Loucy (cell line): Measurements from ENCODE around the gene MCCC2.

Experiments used
- H2AFZ ChIP-seq: fragments of 200-600 bp; sonication (generic); 2 replicates; pipeline ENCODE4 v1.6.0; 2016; ENCODE audit warnings: antibody characterized with exemption, mild to moderate bottlenecking, low read length, moderate library complexity
- H3F3A ChIP-seq: fragments of 200-600 bp; 2 replicates; pipeline ENCODE4 v1.6.0; 2016; ENCODE audit warnings: antibody characterized with exemption, low read depth, mild to moderate bottlenecking
- H3K27me3 ChIP-seq: fragments of 200-600 bp; sonication (generic); 2 replicates; pipeline ENCODE4 v1.6.1; 2014; ENCODE audit warnings: low read length, mild to moderate bottlenecking; ENCODE audit not compliant: insufficient read depth, poor library complexity, severe bottlenecking
- H3K36me3 ChIP-seq: fragments of 200-600 bp; sonication (generic); 2 replicates; pipeline ENCODE4 v1.6.1; 2016; ENCODE audit warnings: low read length; ENCODE audit not compliant: insufficient read depth
- H3K4me1 ChIP-seq: fragments of 200-600 bp; sonication (generic); 2 replicates; pipeline ENCODE4 v1.5.1; 2014; ENCODE audit warnings: low read length, mild to moderate bottlenecking; ENCODE audit not compliant: insufficient read depth, poor library complexity, severe bottlenecking
- H3K4me2 ChIP-seq: fragments of 200-600 bp; sonication (generic); 2 replicates; pipeline ENCODE4 v1.6.0; 2014; ENCODE audit warnings: antibody characterized with exemption, low read length, low read depth, mild to moderate bottlenecking; ENCODE audit not compliant: poor library complexity, severe bottlenecking
- H3K4me3 ChIP-seq: fragments of 200-600 bp; sonication (generic); 2 replicates; pipeline ENCODE4 v1.5.1; 2014; ENCODE audit warnings: low read length, mild to moderate bottlenecking, mixed read lengths; ENCODE audit not compliant: poor library complexity, severe bottlenecking
- H3K79me2 ChIP-seq: fragments of 200-600 bp; sonication (generic); 2 replicates; pipeline ENCODE4 v1.6.1; 2014; ENCODE audit warnings: low read length; ENCODE audit not compliant: insufficient read depth
- H3K9ac ChIP-seq: fragments of 200-600 bp; sonication (generic); 2 replicates; pipeline ENCODE4 v1.6.0; 2014; ENCODE audit warnings: mild to moderate bottlenecking, low read depth, low read length, moderate library complexity; ENCODE audit not compliant: poor library complexity, severe bottlenecking
- H3K9me2 ChIP-seq: fragments of 200-600 bp; sonication (generic); replicated peaks from 2 replicates; pipeline ENCODE4 v1.6.1; 2016; ENCODE audit warnings: low read depth, low read length, mixed read lengths
- H3K9me3 ChIP-seq: fragments of 200-600 bp; sonication (generic); 2 replicates; pipeline ENCODE4 v1.6.1; 2014; ENCODE audit warnings: mild to moderate bottlenecking, antibody characterized with exemption, low read length, low read depth; ENCODE audit not compliant: insufficient read depth
- H4K20me1 ChIP-seq: fragments of 200-600 bp; sonication (generic); 2 replicates; pipeline ENCODE4 v1.6.0; 2014; ENCODE audit warnings: antibody characterized with exemption, low read length, mild to moderate bottlenecking; ENCODE audit not compliant: insufficient read depth, poor library complexity, severe bottlenecking
- EZH2phosphoT487 ChIP-seq: fragments of 200-600 bp; IDR thresholded peaks from 2 replicates; pipeline ENCODE4 v1.6.1; 2018; ENCODE audit warnings: antibody characterized with exemption, mild to moderate bottlenecking, moderate library complexity, borderline replicate concordance
- TF ChIP-seq, protein P1 (sequence below): fragments of 200-600 bp; sonication (generic); conservative IDR thresholded peaks from 2 replicates; pipeline ENCODE4 v1.5.1; 2014; ENCODE audit warnings: mild to moderate bottlenecking, antibody characterized with exemption, low read length

MCCC2 gene

GRCh38 chr5:71706906-71707305 is 119.8 kb downstream of the MCCC2 start:
- no peak overlapping the region for H3K4me3 ChIP-seq
- H3K9me3 ChIP-seq = no peaks in the 10 kb centered on the region
- no peak overlapping the region for H3K4me2 ChIP-seq
- TF ChIP-seq, protein P1, sequence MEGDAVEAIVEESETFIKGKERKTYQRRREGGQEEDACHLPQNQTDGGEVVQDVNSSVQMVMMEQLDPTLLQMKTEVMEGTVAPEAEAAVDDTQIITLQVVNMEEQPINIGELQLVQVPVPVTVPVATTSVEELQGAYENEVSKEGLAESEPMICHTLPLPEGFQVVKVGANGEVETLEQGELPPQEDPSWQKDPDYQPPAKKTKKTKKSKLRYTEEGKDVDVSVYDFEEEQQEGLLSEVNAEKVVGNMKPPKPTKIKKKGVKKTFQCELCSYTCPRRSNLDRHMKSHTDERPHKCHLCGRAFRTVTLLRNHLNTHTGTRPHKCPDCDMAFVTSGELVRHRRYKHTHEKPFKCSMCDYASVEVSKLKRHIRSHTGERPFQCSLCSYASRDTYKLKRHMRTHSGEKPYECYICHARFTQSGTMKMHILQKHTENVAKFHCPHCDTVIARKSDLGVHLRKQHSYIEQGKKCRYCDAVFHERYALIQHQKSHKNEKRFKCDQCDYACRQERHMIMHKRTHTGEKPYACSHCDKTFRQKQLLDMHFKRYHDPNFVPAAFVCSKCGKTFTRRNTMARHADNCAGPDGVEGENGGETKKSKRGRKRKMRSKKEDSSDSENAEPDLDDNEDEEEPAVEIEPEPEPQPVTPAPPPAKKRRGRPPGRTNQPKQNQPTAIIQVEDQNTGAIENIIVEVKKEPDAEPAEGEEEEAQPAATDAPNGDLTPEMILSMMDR = no peak
- TF ChIP-seq EZH2phosphoT487 = no peak
- H3K79me2 ChIP-seq = no peaks in the 10 kb centered on the region
- no peaks in the 10 kb centered on the region for H3K9me2 ChIP-seq
- no peaks in the 10 kb centered on the region for H3K27me3 ChIP-seq
- H4K20me1 ChIP-seq = no peaks in the 10 kb centered on the region
- H3K36me3 ChIP-seq = no peaks in the 10 kb centered on the region
- H3K9ac ChIP-seq = no peak overlapping the region
- no peaks in the 10 kb centered on the region for H3F3A ChIP-seq
- H3K4me1 ChIP-seq = no peaks in the 10 kb centered on the region
- no peak overlapping the region for H2AFZ ChIP-seq
